ENCODE results near the gene CLCN1.
"Not testable (repeated sequence)": the region's sequence is repeated elsewhere in the genome, so short reads cannot be mapped to it uniquely, and the experiment has no call there.

The CLCN1 gene

DNA sequence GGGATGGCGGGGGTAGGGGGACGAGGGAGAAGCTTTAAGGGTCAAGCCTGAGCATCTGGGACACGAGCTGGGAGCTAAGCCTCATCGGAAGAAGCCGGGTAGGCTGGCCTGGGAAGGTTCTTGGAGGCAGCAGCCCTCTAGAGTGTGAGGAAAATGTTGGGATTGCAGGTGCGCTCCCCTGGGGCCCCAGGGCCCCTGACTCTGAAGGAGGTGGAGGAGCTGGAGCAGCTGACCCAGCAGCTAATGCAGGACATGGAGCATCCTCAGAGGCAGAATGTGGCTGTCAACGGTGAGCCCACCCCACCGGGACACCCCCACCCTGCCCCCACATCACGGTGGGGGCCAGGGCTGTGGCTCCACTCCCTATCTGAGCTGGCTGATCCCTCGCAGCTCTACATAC, 72.1 kb downstream of the CLCN1 start:
- DNase-seq: no peak

DNA sequence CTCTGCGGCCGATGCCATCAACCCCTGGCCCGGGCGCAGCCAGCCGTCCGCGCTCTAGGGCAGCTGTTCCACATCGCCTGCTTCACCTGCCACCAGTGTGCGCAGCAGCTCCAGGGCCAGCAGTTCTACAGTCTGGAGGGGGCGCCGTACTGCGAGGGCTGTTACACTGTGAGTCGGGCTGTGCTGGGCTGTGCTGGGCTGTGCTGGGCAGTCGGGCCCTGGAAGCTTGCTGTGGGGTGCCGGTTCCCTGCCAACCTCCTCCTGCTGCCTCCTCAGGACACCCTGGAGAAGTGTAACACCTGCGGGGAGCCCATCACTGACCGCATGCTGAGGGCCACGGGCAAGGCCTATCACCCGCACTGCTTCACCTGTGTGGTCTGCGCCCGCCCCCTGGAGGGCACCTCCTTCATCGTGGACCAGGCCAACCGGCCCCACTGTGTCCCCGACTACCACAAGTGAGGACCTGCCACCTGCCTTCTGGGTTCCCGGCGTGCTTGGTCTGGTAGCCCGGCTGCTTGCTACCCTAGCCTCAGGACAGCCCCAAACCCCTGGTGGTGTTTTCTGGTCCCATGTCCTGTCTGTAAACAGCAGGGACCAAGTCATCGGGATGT, 72.7 kb downstream of the CLCN1 start:
- no peak for DNase-seq

DNA sequence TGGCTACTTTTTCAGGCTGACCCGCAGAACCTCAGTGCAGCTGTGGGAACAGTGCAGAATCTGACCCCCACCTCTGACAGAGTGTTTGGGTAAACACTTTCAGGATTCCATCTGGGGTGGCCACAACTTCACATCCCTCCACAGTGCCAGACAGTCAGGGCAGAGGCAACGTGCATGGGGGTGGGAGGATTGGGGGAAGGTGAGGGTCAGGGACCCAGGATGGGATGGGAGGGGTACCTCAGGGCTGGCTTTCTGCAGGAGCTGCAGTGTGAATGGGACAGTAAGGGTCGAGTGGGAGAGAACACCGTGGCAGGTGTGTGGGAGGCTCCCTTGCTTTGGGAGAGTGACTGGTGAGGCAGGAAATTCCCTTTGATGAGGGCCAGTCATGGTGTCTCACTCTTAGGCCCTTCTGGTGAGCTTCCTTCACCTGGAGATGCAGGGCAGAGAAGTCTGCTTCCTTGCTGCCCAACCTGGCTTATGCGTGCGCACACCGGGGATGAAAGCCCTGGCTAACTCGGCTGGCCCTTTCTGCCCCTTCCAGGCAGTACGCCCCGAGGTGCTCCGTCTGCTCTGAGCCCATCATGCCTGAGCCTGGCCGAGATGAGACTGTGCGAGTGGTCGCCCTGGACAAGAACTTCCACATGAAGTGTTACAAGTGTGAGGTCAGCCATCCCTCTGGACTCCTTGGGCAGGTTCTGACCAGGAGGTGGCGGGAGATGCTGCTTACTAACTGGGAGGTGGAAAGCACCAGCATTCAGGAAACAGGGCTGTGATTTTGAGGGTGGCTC, 73.6 kb downstream of the CLCN1 start:
- no peak for DNase-seq

DNA sequence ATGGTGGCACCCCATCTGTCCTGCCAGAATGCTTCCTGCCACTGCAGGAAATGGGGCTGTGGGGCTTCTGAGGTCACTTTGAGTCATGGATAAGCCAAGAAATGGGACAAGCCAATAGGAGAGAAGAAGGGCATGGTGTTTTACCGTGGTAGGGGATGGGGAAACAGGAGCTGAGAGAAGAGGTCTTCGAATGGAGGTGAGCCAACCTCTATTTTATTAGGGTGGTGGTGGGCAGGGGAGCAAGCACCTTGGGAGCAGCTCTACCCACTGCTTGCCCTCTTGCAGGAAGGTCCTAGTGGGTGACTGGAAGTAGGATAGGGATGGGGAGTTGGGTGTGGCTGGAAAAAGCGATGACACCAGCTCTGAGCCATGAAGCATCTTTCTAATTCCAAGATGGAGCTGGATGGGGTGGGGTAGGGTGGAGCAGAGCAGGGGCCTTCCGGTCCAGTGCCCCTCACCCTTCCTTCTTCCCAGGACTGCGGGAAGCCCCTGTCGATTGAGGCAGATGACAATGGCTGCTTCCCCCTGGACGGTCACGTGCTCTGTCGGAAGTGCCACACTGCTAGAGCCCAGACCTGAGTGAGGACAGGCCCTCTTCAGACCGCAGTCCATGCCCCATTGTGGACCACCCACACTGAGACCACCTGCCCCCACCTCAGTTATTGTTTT, 74.3 kb downstream of the CLCN1 start:
- no peak for DNase-seq

DNA sequence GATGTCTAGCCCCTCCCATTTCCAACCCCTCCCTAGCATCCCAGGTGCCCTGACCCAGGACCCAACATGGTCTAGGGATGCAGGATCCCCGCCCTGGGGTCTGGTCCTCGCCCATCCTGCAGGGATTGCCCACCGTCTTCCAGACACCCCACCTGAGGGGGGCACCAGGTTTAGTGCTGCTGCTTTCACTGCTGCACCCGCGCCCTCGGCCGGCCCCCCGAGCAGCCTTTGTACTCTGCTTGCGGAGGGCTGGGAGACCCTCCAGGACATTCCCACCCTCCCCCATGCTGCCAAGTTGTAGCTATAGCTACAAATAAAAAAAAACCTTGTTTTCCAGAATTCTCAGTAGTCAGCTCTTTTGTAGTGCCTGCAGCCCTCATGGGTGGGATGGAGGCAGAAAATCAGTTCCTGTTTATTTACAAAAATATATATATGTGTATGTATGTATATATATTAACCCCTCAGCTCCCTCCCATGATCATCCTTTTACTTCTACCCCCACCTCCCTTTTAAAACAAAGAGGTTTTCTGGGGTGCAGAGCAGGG, 74.9 kb downstream of the CLCN1 start:
- no peak for DNase-seq

DNA sequence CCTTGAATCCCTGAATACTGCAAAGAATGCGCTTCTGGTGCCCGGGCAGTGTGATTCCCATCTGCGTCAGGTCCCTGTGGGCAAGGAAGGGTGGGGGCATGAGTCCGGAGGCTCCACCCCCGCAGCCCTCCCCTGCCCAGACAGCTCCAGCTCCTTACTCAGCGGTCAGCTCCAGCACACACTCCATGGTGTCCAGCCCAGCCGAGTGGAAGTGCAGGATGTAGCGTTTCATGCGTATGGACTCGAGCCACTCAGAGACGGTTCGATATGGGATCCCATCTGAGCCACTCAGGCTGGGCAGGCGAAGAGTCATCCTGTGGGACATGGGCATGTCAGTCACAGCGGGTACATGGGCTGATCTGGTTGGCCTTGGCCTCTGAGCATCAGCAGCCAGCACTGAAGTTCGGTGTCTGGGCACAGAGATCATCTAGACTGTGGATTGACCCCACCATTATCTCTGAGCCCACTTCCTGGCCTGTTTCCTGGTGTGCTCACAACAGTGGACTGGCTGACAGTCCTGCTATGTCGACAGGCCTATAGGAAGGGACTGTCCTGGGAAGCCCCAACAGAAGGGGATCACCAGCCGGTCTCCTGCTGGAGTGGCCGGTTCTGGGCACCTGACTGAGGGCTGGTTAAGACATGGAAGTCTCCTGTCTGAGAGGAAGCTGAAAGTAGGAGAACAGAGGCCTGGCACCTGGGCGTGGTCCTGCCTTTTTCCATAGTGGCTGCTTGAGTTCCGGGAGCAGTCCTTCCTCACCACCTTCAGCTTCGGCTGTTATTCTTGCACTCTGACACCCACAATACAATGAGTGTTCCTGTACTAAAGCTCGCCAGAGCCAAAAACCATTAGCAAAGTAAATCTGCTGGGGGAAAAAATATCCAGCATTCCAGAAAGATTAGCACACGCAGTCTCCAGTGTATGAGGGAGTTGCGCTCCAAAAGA, 75.8 kb downstream of the CLCN1 start:
- DNase-seq: no peak

DNA sequence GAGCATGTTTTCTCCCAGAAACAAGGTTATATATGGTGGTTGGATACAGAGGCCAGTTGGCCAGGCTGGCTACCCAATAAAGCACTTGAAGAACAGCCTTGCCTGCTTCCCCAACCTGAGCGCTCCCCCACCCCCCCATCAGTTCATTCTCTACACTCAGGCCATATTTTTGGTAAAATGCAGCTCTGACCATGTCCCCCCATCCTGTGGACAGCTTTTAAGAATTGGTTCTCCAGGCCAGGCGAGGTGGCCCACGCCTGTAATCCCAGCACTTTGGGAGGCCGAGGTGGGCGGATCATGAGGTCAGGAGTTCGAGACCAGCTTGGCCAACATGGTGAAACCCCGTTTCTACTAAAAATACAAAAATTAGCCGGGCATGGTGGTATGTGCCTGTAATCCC, 76.5 kb downstream of the CLCN1 start:
- DNase-seq: not testable (repeated sequence)

DNA sequence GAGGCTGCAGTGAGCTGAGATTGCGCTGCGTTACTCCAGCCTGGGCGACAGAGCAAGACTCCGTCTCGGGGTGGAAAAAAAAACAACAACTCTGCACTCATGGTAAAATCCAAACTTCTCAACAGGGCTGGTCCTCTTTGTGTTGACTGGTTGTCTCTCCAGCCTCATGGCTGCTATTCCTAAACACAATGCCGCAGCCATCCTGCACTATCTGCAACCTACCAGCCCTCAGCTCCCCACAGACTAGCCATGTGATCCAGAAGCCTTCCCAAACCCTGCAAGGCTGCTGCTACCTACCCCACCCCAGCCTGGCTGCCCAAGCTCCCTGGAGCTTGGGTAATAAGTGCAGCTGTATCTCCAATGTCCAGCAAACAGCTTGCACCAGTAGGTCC, 77.0 kb downstream of the CLCN1 start:
- DNase-seq: no peak

DNA sequence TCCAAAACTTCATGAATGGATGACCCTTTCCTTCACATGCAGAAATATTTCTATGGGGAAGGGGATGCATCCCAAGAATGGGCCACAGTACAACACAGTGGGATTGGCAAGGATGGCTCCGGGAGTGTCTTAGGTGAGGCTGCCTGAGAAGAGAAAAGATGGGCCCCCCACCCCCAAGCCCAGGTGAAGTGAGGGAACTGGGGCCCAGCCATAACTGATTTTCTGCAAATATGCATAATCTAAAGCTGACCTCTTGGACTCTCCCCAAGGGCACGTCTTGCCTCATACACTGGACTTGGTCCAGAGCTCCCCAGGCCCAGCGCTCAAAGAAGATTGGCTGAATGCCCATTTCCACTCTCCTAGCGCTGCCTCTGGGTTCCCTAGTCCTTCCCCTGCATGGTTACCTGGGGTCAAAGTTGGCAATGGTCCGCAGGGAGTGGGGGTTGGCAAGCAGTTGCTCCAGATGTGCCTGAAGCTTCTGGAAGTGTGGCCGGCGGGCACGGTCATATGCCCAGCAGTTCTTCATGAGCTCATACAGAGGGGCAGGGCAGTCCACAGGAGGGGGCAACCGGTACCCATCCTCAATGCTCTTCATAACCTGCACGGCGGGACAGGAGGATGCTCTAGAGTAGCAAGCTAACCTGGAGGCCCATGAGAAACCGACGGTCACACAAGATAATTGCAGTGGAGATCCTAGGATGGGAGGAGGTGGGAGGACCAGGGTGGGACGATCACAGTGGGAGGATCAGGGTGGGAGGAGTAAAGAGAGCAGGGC, 77.5 kb downstream of the CLCN1 start:
- DNase-seq: no peak

DNA sequence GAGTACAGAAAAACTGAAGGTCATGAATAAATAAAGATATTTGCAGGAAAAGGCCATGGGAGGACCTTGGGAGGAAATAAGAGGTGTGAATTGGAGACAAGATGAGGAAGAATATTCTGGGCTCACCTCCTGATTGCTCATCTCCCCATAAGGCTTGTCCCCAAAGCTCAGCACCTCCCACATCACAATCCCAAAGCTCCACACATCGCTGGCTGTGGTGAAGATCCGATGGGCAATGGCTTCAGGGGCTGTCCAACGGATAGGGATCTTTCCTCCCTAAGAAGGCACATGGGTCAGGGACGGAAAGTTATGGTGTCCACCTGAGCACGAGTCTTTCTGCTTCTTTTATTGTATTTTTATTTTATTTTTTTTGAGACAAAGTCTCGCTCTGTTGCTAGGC, 78.2 kb downstream of the CLCN1 start:
- DNase-seq: no peak

DNA sequence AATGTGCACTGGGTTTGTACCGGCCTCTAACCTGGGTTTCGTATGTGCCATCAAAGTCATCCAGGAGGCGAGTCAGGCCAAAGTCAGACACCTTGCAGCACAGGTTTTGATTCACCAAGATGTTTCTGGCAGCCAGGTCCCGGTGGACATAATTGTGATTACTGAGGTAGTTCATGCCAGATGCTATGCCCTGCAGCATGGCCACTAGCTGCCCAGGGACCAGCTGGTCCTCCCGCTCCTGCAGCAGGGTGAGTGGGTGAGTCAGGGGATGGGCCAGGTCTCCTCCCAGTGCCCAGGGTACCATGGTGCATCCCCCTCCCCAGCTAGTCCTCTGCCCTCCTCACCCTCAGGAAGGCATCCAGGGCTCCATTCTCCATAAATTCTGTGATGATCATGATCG, 78.9 kb downstream of the CLCN1 start:
- DNase-seq: no peak

DNA sequence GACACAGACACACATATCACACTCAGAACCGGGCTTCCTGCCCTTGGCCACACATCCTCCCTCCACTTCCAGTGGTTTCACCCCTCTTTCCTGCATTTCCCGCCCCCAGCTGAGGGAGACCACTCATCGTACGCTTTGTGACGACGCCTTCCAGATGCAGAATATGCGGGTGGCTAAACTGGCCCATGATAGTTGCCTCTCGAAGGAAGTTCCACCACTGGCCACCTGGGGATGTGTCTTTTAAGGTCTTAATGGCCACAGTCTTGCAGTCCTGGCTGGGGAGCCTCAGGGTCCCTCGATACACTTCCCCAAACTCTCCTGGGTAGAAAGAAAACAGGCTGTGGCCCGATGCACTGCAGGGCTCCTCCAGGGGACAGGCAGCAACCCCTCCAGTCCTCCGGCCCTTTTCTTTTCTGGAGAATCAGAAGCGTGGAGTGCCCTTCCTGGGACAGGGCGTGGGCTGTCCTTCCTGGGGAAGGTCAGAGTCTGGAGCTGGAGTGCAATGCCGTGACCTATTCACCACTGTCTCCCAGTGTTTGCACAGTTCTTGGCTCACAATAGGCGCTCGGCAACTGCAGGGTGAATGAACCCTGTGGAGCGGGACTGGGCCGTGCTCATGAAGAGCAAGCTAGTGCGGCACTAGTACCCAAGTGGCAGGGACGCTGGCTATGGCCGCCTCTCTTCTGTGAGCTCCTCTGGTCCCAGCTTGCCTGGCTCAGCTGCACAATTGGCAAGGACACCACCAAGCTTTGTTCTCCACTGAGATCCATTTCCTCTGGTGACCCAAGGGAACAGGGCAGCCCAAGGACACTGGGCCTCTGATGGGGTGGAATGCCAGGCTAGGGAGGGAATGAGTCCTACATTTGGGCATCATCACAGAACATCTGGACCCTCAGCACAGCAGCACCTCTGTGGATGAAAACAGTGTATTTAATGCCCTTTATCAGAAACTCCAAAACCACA, 79.6 kb downstream of the CLCN1 start:
- no peak for DNase-seq

DNA sequence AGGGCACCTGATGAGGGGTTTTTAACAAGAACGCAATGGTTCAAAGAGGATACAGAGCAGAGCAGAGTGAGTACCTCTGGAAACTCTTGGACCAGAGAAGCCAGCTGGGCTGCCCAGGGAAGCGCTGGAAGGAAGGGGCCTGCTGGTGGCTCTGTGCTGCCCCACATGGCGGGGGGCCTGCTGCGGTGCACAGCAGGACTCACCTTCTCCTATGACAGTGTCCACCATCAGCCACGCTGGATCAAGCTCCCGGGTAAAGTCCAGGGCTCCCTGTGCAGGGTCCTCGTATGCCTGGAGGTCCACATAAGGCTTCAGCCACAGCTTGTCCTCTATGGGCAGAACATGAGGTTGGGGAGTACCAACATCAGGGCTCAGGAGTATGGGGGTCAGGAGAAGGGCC, 80.3 kb downstream of the CLCN1 start:
- DNase-seq: no peak

DNA sequence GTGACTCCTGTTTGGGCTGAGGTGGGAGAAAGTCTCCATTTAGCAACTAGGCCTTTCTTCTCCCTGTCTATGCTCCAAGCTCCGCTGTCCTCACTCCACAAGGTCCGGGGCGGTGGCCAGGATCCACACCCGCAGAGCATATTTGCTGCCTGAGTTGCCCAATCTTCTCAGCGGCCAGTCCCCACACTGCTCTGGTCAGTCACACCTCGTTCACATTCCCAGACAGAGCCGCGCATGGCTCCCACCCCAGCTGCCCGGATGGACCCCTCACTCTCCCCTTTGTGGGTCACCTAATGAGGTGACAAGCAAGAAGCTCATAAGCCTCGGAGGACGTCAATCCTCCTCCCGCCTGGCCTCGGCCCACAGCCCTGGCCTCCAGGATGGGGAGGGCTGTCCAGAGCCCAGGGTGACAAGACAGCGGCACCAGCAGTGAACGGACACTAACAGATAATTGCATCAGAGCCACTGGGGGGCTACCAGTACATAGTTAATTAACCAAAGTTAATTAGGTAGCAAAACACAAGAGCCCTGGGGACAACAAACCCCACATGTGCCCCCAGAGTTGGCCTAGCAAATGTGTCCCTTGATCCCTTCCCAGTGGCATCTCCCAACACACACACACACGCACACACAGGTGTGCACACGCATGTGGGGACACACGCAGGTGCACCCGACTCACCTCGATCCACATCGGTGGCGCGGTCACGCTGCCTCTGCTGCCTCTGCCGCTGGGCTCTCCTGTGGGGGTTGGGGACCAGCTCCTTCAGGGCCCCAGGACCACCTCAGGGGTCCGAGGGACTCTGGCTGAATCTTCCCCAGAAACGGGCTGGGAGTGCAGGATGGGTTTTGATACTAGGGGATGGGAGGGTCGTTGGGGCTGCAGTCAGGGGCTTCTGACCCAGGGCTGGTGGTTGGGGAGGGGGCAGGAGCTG, 81.0 kb downstream of the CLCN1 start:
- DNase-seq: no peak

DNA sequence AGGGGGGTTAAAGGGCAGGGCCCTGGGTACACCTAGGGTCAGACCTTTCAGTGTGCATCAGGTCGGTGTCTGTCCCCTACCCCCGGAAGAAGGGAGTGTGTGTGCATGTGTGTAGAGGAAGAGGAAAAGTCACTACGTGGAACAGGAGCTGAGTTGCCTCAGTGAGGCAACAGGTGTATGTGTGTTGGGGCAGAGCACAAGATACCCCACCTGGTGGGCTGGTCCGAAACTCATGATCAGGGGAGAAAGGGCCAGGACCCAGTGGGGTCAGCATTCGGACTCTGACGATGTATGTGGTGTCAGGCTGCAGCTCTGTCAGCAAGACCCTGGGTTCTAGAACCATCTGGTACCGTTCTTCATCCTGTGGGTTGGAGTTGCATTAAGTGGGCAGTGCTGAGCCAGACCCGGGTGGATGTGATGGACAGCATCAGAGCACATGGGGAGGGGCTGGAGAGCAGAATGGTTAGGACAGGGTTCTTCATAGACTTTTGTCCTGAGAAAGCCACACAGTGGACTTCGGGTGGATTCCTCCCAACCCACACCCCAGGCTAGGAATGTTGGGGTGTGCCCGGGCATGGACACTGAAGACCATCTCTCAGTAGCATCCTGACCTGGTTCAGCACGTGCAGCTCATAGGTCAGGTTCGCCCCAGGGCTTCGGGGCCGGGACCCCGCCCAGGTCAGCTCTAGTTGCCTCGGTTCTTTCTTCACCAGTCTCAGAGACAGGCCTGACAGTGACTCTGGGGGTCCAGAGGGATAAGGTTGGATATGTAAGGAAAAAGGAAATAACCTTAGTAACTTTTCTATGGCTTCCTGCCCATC, 82.0 kb downstream of the CLCN1 start:
- DNase-seq: no peak

DNA sequence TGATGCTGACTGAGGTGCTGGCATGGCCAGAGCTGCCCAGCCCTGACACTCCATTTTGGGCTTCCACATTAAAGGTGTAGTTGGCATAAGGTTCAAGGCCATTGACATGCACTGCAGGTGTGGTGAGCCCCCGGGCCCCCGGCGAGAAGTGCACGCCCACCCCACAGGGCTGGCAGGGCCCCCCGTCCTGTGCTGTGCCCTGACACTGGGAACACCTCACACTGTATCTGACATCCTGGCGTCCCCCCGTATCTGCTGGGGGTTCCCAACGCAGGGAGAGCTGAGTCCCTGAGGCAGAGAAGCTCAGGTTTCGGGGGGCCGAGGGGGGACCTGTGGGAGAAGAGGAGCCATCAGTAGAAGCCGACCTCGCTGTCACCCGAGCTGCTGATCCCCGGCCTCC, 82.7 kb downstream of the CLCN1 start:
- no peak for DNase-seq

DNA sequence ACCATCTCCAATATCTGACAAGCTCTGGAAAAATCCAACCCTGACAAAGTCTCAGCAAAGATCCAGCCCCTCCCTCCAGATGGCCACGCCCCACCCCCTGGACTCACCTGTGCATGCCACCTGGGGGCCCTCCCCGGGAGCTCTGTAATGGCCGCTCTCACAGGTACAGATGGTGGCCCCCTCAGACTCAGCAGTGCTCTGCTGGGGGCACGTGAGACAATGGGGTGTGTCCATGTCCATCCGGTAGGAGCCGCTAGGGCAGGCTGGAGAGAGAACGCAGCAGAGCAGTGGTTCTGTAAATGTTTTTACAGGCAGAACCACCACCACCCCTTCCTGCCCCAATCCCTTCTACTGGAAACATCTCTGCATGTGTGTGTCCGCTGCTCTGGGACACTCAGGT, 83.2 kb downstream of the CLCN1 start:
- no peak for DNase-seq

DNA sequence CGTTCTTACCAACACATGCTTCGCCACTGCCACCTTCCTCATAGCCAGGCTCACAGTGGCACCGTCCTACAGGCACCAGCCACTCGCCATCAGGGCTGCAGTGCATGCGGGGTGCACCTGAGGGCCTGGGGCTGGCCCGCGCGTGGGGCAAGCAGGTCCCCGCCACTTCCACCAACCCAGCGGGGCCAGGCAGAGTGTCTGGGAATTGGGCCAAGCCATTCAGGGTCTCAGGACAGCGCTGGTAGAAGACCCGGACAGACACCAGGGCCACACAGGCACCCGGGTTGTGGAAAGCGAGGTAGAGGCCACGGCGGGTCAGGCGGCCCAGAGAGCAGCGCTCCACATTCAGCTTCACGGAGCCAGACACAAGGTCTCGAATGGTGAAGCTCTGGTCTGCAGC, 83.7 kb downstream of the CLCN1 start:
- no peak for DNase-seq

DNA sequence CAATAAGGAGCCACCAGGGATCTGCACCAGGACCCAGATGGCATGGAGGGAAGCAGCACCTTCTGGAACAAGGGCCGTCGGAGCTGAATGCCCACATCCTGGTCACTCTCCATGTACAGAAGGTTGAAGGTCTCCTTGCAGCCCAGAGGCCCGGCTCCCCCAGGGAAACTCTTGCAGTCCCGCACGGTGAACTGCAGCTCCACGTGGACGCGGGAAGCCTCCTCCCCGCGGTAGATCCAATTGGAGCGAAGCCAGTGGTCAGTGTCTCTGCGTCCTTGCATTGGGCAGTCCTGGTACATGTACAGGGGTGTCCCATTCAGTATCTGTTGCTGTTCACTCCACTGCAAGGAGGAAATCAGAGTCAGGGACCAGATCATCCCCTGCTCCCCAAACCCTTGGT, 85.4 kb downstream of the CLCN1 start:
- DNase-seq: no peak

Measured in CD4-positive, alpha-beta T cell treated with Interleukin-10 for 1 hour (primary cell).